Hematopoietic multipotent progenitor cell (in vitro differentiated cells): ENCODE data around the gene FAM149B1. TPM values are rescaled to one million over a fixed set of nuclear protein-coding genes. Genes with fewer than 3 reads are reported as not detected.
"Not testable (repeated sequence)": the region's sequence is repeated elsewhere in the genome, so short reads cannot be mapped to it uniquely, and the experiment has no call there.

Experiments
- DNase-seq, 3 donors: peaks; one replicate each; pipeline ENCODE4 v3.0.0-alpha.2; 2011 to 2015; ENCODE audit warnings: low read depth in 2 of 3, low spot score in 2 of 3
- total RNA-seq: library from RNA; depleted of rRNA; stranded (reverse); fragments of >200 nt; gene quantifications from one replicate; pipeline ENCODE4 v1.2.3, GENCODE V29; 2012

The FAM149B1 gene
- total RNA-seq: 18.3 TPM

- peak; percentile 83 to 96 (median 96) for DNase-seq
These were observed at the start of gene FAM149B1, which contains the start of gene ECD for GRCh38 chr10:73167783-73168464. Gene FAM149B1 (plus strand): TSS chr10:73168119. CDS start chr10:73168340, 221 bp downstream. Gene ECD (minus strand): TSS chr10:73168008. CDS start chr10:73163937, 4,071 bp downstream.

GRCh38 chr10:73119457-73119856 lies 48.5 kb upstream of the FAM149B1 start:
- DNase-seq: no peak

GRCh38 chr10:73119952-73120351 lies 48.0 kb upstream of the FAM149B1 start:
- no peak for DNase-seq

- no peak for DNase-seq
These were observed 41.6 kb upstream of the FAM149B1 start for GRCh38 chr10:73126343-73126742.

- no peak for DNase-seq
These were observed 36.6 kb upstream of the FAM149B1 start for GRCh38 chr10:73131301-73131700.

GRCh38 chr10:73131913-73132686 lies 35.8 kb upstream of the FAM149B1 start:
- no peak for DNase-seq

- DNase-seq: no peak
These were observed 33.2 kb upstream of the FAM149B1 start for GRCh38 chr10:73134727-73135126.

GRCh38 chr10:73136627-73137026 lies 31.3 kb upstream of the FAM149B1 start:
- no peak for DNase-seq

GRCh38 chr10:73139251-73139650 lies 28.7 kb upstream of the FAM149B1 start:
- DNase-seq: no peak

- no peak for DNase-seq
These were observed 26.3 kb upstream of the FAM149B1 start for GRCh38 chr10:73141603-73142002.

- DNase-seq: not testable (repeated sequence)
These were observed 17.1 kb upstream of the FAM149B1 start for GRCh38 chr10:73150633-73151413.

- DNase-seq: no peak
These were observed 15.9 kb upstream of the FAM149B1 start for GRCh38 chr10:73152009-73152408.

- no peak for DNase-seq
These were observed 11.9 kb upstream of the FAM149B1 start for GRCh38 chr10:73156054-73156453.

GRCh38 chr10:73159038-73159648 lies 8.8 kb upstream of the FAM149B1 start:
- peak; percentile 23 to 65 (median 53) for DNase-seq

- DNase-seq: no peak
These were observed 6.8 kb upstream of the FAM149B1 start for GRCh38 chr10:73161079-73161478.

- no peak for DNase-seq
These were observed 6.3 kb upstream of the FAM149B1 start for GRCh38 chr10:73161662-73162061.

- DNase-seq: no peak
These were observed 4.8 kb upstream of the FAM149B1 start for GRCh38 chr10:73163096-73163495.

GRCh38 chr10:73166972-73167371 lies 947 bp upstream of the FAM149B1 start:
- DNase-seq: no peak

- DNase-seq: no peak
These were observed 499 bp upstream of the FAM149B1 start for GRCh38 chr10:73167458-73167782.

GRCh38 chr10:73168465-73168803 lies 515 bp downstream of the FAM149B1 start:
- peak in 1 of 3 donors; percentile 36 for DNase-seq

- no peak for DNase-seq
These were observed 1.4 kb downstream of the FAM149B1 start for GRCh38 chr10:73169320-73169719.
